ENCODE data around the gene FEM1A.

DNA sequence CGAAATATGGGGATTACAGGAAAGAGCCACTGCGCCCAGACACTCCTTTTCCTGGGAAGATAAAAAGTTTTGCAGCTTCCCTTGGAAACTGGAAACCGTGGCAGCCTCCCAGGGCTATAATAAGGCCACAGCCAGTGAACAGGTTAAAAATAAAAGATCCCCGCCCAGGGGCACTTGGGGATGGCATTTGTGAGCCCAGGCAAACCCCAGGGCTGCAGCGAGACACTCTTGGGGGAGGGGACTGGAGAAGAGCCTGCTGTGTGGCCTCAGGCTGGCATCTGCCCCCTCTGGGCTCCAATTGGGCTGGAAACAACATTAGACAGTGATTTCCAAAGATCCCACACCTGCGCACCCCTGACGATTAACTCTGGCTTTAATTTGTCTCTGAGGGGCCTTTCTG lies 11.2 kb downstream of the FEM1A start:
- TF ChIP-seq EZH2 (IDR thresholded peaks at IDR 0.05; ENCODE audit: insufficient read depth, poor library complexity, severe bottlenecking) (no peak), EZH2phosphoT487 (IDR thresholded peaks at IDR 0.05; ENCODE audit: insufficient read depth, low read depth) (no peak)
